ENCODE results near the gene WNT7A. TPM values are rescaled to one million over a fixed set of nuclear protein-coding genes. Genes with fewer than 3 reads are reported as not detected.

Gene WNT7A
- total and polyA plus RNA-seq, 4 donors = not detected

GRCh38 chr3:13829311-13829710, 50.6 kb downstream of the WNT7A start:
- Histone ChIP-seq H3K4me1 (ENCODE audit: control insufficient read depth in 4 of 4, insufficient read depth in 4 of 4, low read length in 3 of 4) (no peaks in the 10 kb centered on the region), H3K27me3 (ENCODE audit: control insufficient read depth in 4 of 4, insufficient read depth in 4 of 4, low read length in 3 of 4) (peaks cover 0 to 6% (median 0%) of the 10 kb centered on the region in 4 donors), H3K9ac (ENCODE audit: low read depth in 1 of 2, low read length in 2 of 2) (no peak overlapping the region), H3K4me3 (ENCODE audit: low read depth in 1 of 3, low read length in 3 of 3) (no peak overlapping the region), H3K27ac (ENCODE audit: low read depth in 1 of 2, low read length in 2 of 2) (no peak overlapping the region), H3K9me3 (ENCODE audit: control insufficient read depth in 4 of 4, low read length in 3 of 4) (no peaks in the 10 kb centered on the region), H3K36me3 (ENCODE audit: control insufficient read depth in 4 of 4, insufficient read depth in 3 of 4, low read depth in 1 of 4, low read length in 3 of 4) (no peaks in the 10 kb centered on the region)
- TF ChIP-seq FOXA1 (IDR thresholded peaks at IDR 0.05) (no peak), JUND (IDR thresholded peaks at IDR 0.05) (no peak), ATF3 (IDR thresholded peaks at IDR 0.05) (no peak), YY1 (IDR thresholded peaks at IDR 0.05) (no peak), RXRA (IDR thresholded peaks at IDR 0.05) (no peak), ZBTB33 (IDR thresholded peaks at IDR 0.05) (no peak), EGR1 (IDR thresholded peaks at IDR 0.05; ENCODE audit: low read depth in 2 of 2) (no peak), FOXA2 (IDR thresholded peaks at IDR 0.05) (no peak), NR2F2 (IDR thresholded peaks at IDR 0.05) (no peak), HNF4A (conservative IDR thresholded peaks at IDR 0.05) (no peak), MAX (IDR thresholded peaks at IDR 0.05) (no peak), RAD21 (IDR thresholded peaks at IDR 0.05) (no peak), TAF1 (conservative IDR thresholded peaks at IDR 0.05) (no peak), CTCF (IDR thresholded peaks at IDR 0.05; ENCODE audit: low read depth, low read length, missing input control) (no peak), REST (IDR thresholded peaks at IDR 0.05) (no peak), HNF4G (IDR thresholded peaks at IDR 0.05) (no peak), SP1 (IDR thresholded peaks at IDR 0.05) (no peak), GABPA (IDR thresholded peaks at IDR 0.05 in 1 of 2, conservative IDR thresholded peaks at IDR 0.05 in 1 of 2) (no peak)
- no peak for DNase-seq (ENCODE audit: low spot score)
- 81% methylated on average over 11 of the region's 11 CpGs for WGBS

All from liver (tissue), 9 donors.